Measurements from ENCODE around the gene TTC28.
"Not testable (repeated sequence)": the region's sequence is repeated elsewhere in the genome, so short reads cannot be mapped to it uniquely, and the experiment has no call there.

The TTC28 gene

DNA sequence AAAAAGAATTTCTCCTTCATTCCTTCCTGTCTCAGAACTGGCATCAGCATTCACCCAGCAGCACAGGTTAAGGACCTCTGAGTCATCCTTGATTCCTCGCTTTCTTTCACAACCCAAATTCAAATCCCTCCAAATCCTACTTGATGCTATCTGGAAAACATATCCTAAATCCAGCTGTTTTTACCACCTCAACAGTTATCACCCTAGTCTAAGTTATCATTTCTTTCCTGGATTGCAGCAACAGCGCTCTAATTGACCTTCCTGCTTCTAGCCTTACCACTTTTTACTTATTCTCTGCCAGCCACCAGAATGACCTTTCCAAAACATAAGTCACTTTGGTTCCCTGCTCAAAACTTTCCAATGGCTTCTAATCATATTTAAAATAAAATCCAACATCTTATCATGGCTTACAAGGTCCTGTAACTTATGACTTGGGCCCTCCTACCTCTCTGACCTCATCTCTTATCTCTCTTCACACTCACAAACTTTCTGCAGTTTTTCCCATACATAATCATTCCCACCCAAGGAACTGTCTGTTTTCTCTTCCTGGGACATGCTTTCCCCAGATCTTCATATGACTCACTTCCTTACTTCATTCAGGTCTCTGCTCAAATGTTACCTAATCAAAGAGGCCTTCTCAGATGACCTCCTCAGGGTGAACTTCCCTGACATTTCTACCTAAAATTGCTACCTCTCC, 119.4 kb downstream of the TTC28 start:
- H3K27ac ChIP-seq (ENCODE audit: low read depth, low read length), result peak overlapping the region; percentile 76
- H3K36me3 ChIP-seq (ENCODE audit: insufficient read depth, low read length), result no peaks in the 10 kb centered on the region
- H2AFZ ChIP-seq (ENCODE audit: low read length, unreplicated experiment), result no peak overlapping the region
- H3K4me1 ChIP-seq (ENCODE audit: control insufficient read depth, insufficient read depth, low read length, unreplicated experiment), result peaks cover 14% of the 10 kb centered on the region
- H3K4me3 ChIP-seq (ENCODE audit: low read depth, low read length), result no peak overlapping the region; the same call in 1 of the 2 replicates
- no peaks in the 10 kb centered on the region for H3K27me3 ChIP-seq (ENCODE audit: insufficient read depth, low read length)
- no peaks in the 10 kb centered on the region for H3K79me2 ChIP-seq (ENCODE audit: control insufficient read depth, insufficient read depth, low read length, unreplicated experiment)

GRCh38 chr22:28557184-28557583, 122.5 kb downstream of the TTC28 start:
- no peak overlapping the region for H3K27ac ChIP-seq (ENCODE audit: low read depth, low read length)

DNA sequence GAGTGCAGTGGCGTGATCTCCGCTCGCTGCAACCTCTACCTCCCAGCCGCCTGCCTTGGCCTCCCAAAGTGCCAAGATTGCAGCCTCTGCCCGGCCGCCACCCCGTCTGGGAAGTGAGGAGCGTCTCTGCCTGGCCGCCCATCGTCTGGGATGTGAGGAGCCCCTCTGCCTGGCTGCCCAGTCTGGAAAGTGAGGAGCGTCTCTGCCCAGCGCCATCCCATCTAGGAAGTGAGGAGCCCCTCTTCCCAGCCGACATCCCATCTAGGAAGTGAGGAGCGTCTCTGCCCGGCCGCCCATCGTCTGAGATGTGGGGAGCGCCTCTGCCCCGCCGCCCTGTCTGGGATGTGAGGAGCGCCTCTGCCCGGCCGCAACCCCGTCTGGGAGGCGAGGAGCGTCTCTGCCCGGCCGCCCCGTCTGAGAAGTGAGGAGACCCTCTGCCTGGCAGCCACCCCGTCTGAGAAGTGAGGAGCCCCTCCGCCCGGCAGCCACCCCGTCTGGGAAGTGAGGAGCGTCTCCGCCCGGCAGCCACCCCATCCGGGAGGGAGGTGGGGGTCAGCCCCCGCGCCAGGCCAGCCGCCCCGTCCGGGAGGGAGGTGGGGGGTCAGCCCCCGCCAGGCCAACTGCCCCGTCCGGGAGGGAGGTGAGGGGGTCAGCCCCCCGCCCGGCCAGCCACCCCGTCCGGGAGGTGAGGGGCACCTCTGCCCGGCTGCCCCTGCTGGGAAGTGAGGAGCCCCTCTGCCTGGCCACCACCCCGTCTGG, 126.4 kb downstream of the TTC28 start:
- H3K27me3 ChIP-seq (ENCODE audit: insufficient read depth, low read length); H3K27ac ChIP-seq (ENCODE audit: low read depth, low read length); H3K36me3 ChIP-seq (ENCODE audit: insufficient read depth, low read length); H3K4me3 ChIP-seq (ENCODE audit: low read depth, low read length); H2AFZ ChIP-seq (ENCODE audit: low read length, unreplicated experiment); H3K79me2 ChIP-seq (ENCODE audit: control insufficient read depth, insufficient read depth, low read length, unreplicated experiment); H3K4me1 ChIP-seq (ENCODE audit: control insufficient read depth, insufficient read depth, low read length, unreplicated experiment): not testable (repeated sequence)

More at GRCh38 chr22:28557184-28557583, 122.5 kb downstream of the TTC28 start:
- no peak overlapping the region for H2AFZ ChIP-seq (ENCODE audit: low read length, unreplicated experiment)
- H3K27me3 ChIP-seq (ENCODE audit: insufficient read depth, low read length), result no peaks in the 10 kb centered on the region
- H3K4me3 ChIP-seq (ENCODE audit: low read depth, low read length), result no peak overlapping the region
- no peaks in the 10 kb centered on the region for H3K79me2 ChIP-seq (ENCODE audit: control insufficient read depth, insufficient read depth, low read length, unreplicated experiment)
- no peaks in the 10 kb centered on the region for H3K36me3 ChIP-seq (ENCODE audit: insufficient read depth, low read length)
- peaks cover 14% of the 10 kb centered on the region for H3K4me1 ChIP-seq (ENCODE audit: control insufficient read depth, insufficient read depth, low read length, unreplicated experiment)

DNA sequence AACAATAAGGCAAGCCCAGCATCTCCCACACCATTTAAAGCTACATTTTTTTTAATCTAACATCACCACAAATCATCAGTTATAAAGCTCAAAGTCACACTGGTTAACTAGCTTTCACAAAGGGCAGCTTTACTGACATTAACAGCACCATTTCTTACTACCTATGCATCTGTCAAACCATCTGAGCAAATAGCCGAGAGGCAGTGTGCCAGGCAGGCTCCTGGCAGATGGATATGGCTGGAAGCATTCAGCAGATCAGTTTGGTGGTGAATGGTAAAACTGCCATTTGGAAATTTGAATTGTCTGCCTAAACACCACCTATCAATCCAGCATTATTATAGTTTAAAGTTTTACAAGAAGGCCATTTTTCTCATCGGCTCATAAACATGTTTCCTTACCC, 131.2 kb downstream of the TTC28 start:
- no peaks in the 10 kb centered on the region for H3K36me3 ChIP-seq (ENCODE audit: insufficient read depth, low read length)
- H3K4me3 ChIP-seq (ENCODE audit: low read depth, low read length), result no peak overlapping the region
- H2AFZ ChIP-seq (ENCODE audit: low read length, unreplicated experiment), result no peak overlapping the region
- no peaks in the 10 kb centered on the region for H3K27me3 ChIP-seq (ENCODE audit: insufficient read depth, low read length)
- H3K27ac ChIP-seq (ENCODE audit: low read depth, low read length), result no peak overlapping the region
- H3K79me2 ChIP-seq (ENCODE audit: control insufficient read depth, insufficient read depth, low read length, unreplicated experiment), result no peaks in the 10 kb centered on the region
- H3K4me1 ChIP-seq (ENCODE audit: control insufficient read depth, insufficient read depth, low read length, unreplicated experiment), result peaks cover 13% of the 10 kb centered on the region

DNA sequence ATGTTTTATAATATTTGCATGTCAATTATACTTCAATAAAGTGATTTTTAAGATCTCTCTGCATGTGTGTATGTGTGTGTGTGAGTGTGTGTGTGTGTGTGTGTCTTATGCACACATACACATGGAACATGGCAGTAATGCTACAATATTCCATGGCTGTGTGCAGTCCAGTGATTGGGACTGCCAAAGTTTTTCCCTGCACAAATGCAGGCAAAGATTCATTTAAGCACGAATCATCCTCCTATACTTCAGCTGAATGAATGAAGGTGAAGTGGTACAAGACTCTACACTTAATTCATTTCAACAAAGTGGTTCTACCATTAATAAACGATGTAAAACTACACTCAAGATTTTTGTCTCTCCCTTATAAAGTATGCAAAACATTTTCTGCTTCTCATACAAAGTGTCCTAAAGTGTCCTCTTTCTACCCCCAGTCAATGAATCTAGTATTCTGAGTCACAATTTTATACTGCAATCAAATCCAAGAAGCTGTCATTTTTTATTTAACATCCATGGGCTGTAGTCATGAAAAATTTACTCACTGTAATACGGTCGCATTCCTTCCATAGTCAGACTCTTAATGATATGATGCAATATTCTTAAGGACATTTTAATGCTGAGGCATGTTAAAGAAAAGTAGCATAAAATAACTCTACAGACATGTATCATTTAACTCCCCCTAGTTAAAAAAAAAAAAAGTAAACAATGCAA, 132.4 kb downstream of the TTC28 start:
- H3K36me3 ChIP-seq (ENCODE audit: insufficient read depth, low read length), result no peaks in the 10 kb centered on the region
- H3K27me3 ChIP-seq (ENCODE audit: insufficient read depth, low read length), result no peaks in the 10 kb centered on the region
- H3K27ac ChIP-seq (ENCODE audit: low read depth, low read length), result peak overlapping the region; percentile 31; the same call in 1 of the 2 replicates
- no peak overlapping the region for H2AFZ ChIP-seq (ENCODE audit: low read length, unreplicated experiment)
- no peaks in the 10 kb centered on the region for H3K79me2 ChIP-seq (ENCODE audit: control insufficient read depth, insufficient read depth, low read length, unreplicated experiment)
- H3K4me1 ChIP-seq (ENCODE audit: control insufficient read depth, insufficient read depth, low read length, unreplicated experiment), result peaks cover 13% of the 10 kb centered on the region
- H3K4me3 ChIP-seq (ENCODE audit: low read depth, low read length), result no peak overlapping the region

DNA sequence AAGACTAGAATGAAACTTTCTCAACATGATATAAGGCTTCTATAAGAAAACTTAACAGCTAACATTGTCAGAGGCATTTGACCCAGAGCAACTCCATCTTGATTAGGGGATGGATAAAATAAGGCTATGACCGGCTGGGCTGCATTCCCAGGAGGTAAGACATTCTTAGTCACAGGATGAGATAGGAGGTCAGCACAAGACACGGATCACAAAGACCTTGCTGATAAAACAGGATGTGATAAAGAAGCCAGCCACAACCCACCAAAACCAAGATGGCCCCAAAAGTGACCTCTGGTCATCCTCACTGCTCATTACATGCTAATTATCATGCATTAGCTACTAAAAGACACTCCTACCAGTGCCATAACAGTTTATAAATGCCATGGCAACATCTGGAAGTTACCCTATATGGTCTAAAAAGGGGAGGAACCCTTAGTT, 135.2 kb downstream of the TTC28 start:
- Histone ChIP-seq H3K4me3 (ENCODE audit: low read depth, low read length) (no peak overlapping the region), H3K27me3 (ENCODE audit: insufficient read depth, low read length) (no peaks in the 10 kb centered on the region), H3K4me1 (ENCODE audit: control insufficient read depth, insufficient read depth, low read length, unreplicated experiment) (peaks cover 13% of the 10 kb centered on the region), H3K27ac (ENCODE audit: low read depth, low read length) (no peak overlapping the region), H3K79me2 (ENCODE audit: control insufficient read depth, insufficient read depth, low read length, unreplicated experiment) (no peaks in the 10 kb centered on the region), H2AFZ (ENCODE audit: low read length, unreplicated experiment) (no peak overlapping the region), H3K36me3 (ENCODE audit: insufficient read depth, low read length) (no peaks in the 10 kb centered on the region)

- H3K79me2 ChIP-seq (ENCODE audit: control insufficient read depth, insufficient read depth, low read length, unreplicated experiment), result no peaks in the 10 kb centered on the region
- H3K27me3 ChIP-seq (ENCODE audit: insufficient read depth, low read length), result no peaks in the 10 kb centered on the region
- no peak overlapping the region for H2AFZ ChIP-seq (ENCODE audit: low read length, unreplicated experiment)
- H3K27ac ChIP-seq (ENCODE audit: low read depth, low read length), result no peak overlapping the region
- peaks cover 13% of the 10 kb centered on the region for H3K4me1 ChIP-seq (ENCODE audit: control insufficient read depth, insufficient read depth, low read length, unreplicated experiment)
- H3K4me3 ChIP-seq (ENCODE audit: low read depth, low read length), result no peak overlapping the region
- no peaks in the 10 kb centered on the region for H3K36me3 ChIP-seq (ENCODE audit: insufficient read depth, low read length)
These were observed 136.5 kb downstream of the TTC28 start for GRCh38 chr22:28542980-28543621.

DNA sequence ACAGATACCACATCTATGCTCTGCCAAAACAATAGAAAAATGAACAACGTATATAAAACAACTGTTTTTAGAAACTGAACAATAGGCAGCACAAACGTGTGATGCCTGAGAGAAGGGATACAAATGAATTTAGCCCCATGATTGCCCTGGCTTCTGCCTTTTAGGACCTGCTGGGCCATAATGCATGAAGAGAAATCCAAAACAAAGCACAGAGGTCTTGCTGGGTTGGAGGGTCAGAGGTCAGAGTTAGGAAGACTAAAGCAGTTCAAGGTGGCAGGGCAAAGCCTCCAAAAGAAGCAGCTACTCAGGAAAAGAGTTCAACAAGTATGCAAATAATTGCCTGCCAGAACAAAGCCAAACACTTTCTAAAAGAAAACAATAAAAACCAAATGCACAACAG, 138.5 kb downstream of the TTC28 start:
- no peak overlapping the region for H3K4me3 ChIP-seq (ENCODE audit: low read depth, low read length)
- no peak overlapping the region for H3K27ac ChIP-seq (ENCODE audit: low read depth, low read length)
- no peak overlapping the region for H2AFZ ChIP-seq (ENCODE audit: low read length, unreplicated experiment)
- no peaks in the 10 kb centered on the region for H3K36me3 ChIP-seq (ENCODE audit: insufficient read depth, low read length)
- H3K27me3 ChIP-seq (ENCODE audit: insufficient read depth, low read length), result no peaks in the 10 kb centered on the region
- no peaks in the 10 kb centered on the region for H3K79me2 ChIP-seq (ENCODE audit: control insufficient read depth, insufficient read depth, low read length, unreplicated experiment)
- H3K4me1 ChIP-seq (ENCODE audit: control insufficient read depth, insufficient read depth, low read length, unreplicated experiment), result peaks cover 7% of the 10 kb centered on the region

DNA sequence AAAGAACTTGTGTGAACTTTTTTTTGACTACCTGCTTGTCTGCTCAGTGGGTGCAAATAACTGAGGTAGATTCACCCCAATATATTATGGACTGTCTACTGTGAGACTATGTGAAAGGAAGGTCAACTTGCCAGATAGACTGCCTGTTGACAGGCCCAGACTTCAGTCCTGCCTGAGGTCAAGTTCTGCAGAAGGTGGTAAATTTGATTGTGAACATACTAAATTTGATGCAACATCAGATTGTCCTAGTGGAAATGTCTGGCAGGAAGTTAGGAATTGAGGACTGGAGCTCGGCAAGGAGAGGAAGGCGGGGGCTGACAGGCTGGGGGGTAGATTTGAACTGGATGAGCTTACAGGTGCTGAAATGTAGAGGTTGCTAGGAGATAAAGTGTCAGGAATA, 140.7 kb downstream of the TTC28 start:
- no peaks in the 10 kb centered on the region for H3K36me3 ChIP-seq (ENCODE audit: insufficient read depth, low read length)
- H3K27ac ChIP-seq (ENCODE audit: low read depth, low read length), result no peak overlapping the region
- no peaks in the 10 kb centered on the region for H3K4me1 ChIP-seq (ENCODE audit: control insufficient read depth, insufficient read depth, low read length, unreplicated experiment)
- H3K79me2 ChIP-seq (ENCODE audit: control insufficient read depth, insufficient read depth, low read length, unreplicated experiment), result no peaks in the 10 kb centered on the region
- no peaks in the 10 kb centered on the region for H3K27me3 ChIP-seq (ENCODE audit: insufficient read depth, low read length)
- H3K4me3 ChIP-seq (ENCODE audit: low read depth, low read length), result no peak overlapping the region
- H2AFZ ChIP-seq (ENCODE audit: low read length, unreplicated experiment), result no peak overlapping the region

DNA sequence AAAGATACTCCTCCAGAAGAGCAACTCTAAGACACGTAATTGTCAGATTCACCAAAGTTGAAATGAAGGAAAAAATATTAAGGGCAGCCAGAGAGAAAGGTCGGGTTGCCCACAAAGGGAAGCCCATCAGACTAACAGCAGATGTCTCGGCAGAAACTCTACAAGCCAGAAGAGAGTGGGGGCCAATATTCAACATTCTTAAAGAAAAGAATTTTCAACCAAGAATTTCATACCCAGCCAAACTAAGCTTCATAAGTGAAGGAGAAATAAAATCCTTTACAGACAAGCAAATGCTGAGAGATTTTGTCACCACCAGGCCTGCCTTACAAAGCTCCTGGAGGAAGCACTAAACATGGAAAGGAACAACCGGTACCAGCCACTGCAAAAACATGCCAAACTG, 149.1 kb downstream of the TTC28 start:
- H3K36me3 ChIP-seq (ENCODE audit: insufficient read depth, low read length); H3K4me3 ChIP-seq (ENCODE audit: low read depth, low read length); H3K27ac ChIP-seq (ENCODE audit: low read depth, low read length); H3K27me3 ChIP-seq (ENCODE audit: insufficient read depth, low read length); H3K4me1 ChIP-seq (ENCODE audit: control insufficient read depth, insufficient read depth, low read length, unreplicated experiment); H2AFZ ChIP-seq (ENCODE audit: low read length, unreplicated experiment); H3K79me2 ChIP-seq (ENCODE audit: control insufficient read depth, insufficient read depth, low read length, unreplicated experiment): not testable (repeated sequence)
